Mucosa of rectum (tissue), 2 donors: ENCODE results near the gene CYP2A13.
"Not testable (repeated sequence)": the region's sequence is repeated elsewhere in the genome, so short reads cannot be mapped to it uniquely, and the experiment has no call there.

Experiments used
- H3K27ac ChIP-seq, 2 donors: one replicate each; pipeline ENCODE4 v1.7.0; 2013; ENCODE audit warnings: inconsistent platforms in 2 of 2, low read depth in 2 of 2, low read length in 2 of 2
- H3K27me3 ChIP-seq, 2 donors: one replicate each; pipeline ENCODE4 v1.7.0; 2013; ENCODE audit warnings: low read length in 2 of 2; ENCODE audit not compliant: control insufficient read depth in 2 of 2, insufficient read depth in 2 of 2
- H3K36me3 ChIP-seq, 2 donors: one replicate each; pipeline ENCODE4 v1.7.0; 2013; ENCODE audit warnings: low read length in 2 of 2; ENCODE audit not compliant: control insufficient read depth in 2 of 2, insufficient read depth in 2 of 2
- H3K4me1 ChIP-seq, 2 donors: one replicate each; pipeline ENCODE4 v1.7.0; 2013; ENCODE audit warnings: low read length in 2 of 2, mild to moderate bottlenecking in 1 of 2; ENCODE audit not compliant: control insufficient read depth in 2 of 2, insufficient read depth in 2 of 2
- H3K4me3 ChIP-seq, 2 donors: one replicate each; pipeline ENCODE4 v1.7.0; 2013; ENCODE audit warnings: low read length in 2 of 2
- H3K9ac ChIP-seq, 2 donors: one replicate each; pipeline ENCODE4 v1.7.0; 2013; ENCODE audit warnings: low read length in 2 of 2, low read depth in 1 of 2, mild to moderate bottlenecking in 1 of 2
- H3K9me3 ChIP-seq, 2 donors: one replicate each; pipeline ENCODE4 v1.7.0; 2013; ENCODE audit warnings: low read length in 2 of 2; ENCODE audit not compliant: control insufficient read depth in 2 of 2
- donor health status: healthy.
- donor health status: Normal muscosa, but diverticular disease.

CYP2A13 gene

DNA sequence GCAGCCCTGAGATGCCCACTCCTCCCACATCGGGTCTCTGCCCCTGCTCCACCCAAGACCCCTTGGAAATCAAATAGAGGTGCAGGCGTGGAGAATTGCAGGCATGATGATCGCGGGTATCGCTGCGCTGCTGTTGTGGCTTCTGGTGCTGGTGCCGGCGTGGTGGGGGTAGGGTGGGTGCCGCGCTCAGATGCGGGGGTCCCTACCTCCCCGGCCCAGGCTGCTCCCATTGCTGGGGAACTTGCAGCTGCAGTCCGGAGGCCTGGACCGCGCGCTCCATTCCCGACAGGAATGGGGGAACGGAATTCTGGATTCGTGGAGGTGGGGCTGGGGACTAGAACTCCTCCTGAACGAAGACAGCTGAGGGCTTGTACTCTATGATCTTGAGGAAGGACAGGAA lies 46.4 kb downstream of the CYP2A13 start:
- Histone ChIP-seq H3K4me3 (no peak overlapping the region), H3K9ac (no peak overlapping the region), H3K36me3 (no peaks in the 10 kb centered on the region), H3K27ac (no peak overlapping the region), H3K27me3 (no peaks in the 10 kb centered on the region), H3K4me1 (no peaks in the 10 kb centered on the region), H3K9me3 (no peaks in the 10 kb centered on the region)

DNA sequence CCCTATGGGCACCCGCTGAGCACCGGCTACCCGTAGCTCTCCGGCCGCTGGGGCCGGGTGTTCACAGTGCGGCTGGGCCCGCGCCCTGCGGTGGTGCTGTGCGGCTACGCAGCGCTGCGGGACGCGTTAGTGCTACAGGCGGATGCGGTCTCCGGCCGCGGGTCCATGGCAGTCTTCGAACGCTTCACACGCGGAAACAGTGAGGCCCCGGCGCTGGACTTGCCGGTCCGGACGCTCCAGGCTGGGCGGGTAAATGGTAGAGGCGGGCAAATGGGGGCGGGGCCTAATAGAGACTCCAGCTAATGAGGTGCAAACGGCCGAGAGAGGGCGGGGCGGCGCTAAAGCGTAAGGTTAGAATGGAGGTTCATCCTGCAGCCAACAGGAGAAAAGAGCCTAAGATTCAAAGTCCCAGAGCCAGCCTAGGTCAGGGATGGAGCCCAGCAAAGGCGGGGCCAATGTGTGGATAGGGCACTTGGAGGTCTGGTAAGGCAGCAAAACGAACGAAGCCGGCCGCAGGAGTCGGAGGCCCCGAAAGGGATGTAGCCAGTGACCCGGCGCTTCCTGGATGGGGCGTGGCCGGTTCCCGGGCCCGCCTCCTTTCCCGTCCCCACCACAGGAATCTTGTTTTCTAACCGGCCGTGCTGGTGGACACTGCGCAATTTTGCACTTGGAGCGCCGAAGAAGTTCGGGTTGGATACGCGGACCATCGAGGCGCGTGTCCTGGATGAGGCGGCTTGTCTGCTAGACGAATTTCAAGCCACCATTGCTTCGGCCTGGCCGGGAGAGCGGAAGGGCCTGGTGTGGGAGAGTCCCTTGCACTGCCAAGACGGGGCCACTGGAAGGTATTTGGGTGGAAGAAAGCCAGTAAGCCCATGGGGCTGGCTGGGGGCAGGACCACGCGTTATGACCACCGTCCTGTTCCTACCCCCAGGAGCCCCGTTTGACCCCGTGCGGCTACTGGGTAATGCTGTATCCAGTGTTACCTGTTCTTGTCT lies 47.4 kb downstream of the CYP2A13 start:
- H3K27ac ChIP-seq, H3K9me3 ChIP-seq, H3K4me1 ChIP-seq, H3K9ac ChIP-seq, H3K36me3 ChIP-seq, H3K27me3 ChIP-seq: not testable (repeated sequence)
- H3K4me3 ChIP-seq = peak overlapping the region; percentile 55 to 60

DNA sequence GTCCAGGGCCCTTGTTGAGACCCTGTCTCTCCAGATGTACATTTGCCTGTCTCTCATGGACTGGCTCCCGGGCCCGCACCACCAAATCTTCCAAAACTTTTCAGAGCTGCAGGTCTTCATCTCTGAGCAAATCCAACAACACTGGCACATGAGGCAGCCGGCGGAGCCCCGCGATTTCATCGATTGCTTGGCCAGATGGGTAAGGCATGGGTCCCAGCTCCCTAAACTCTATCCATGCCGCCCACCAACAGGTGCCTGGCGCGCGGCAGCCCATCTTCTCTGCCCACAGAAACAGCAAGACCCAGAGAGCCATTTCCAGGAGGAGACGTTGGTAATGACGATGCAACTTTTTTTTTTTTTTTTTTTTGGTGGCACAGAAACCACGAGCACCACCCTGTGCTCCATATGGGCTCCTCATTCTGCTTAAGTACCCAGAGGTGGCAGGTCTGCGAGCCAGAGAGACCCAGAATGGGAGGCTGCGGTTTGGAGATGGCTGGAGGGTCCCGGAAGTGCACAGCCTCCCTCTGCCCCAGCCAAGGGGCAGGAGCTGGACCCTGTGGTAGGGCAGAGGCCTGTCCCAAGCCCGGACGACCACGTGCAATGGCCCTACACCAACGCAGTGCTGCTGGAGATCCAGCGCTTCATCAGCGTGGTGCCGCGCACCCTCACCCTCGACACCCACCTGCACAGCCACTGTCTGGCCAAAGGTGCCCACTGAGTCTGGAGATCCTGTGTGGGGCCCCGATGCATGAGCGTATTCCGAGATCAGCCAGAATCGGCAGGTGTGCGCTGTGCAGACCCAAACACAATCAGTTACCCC lies 48.6 kb downstream of the CYP2A13 start:
- no peak overlapping the region for H3K4me3 ChIP-seq
- no peak overlapping the region for H3K27ac ChIP-seq
- no peak overlapping the region for H3K9ac ChIP-seq
- no peaks in the 10 kb centered on the region for H3K27me3 ChIP-seq
- no peaks in the 10 kb centered on the region for H3K36me3 ChIP-seq
- H3K9me3 ChIP-seq = no peaks in the 10 kb centered on the region
- H3K4me1 ChIP-seq = peaks cover 0 to 4% of the 10 kb centered on the region in 2 donors

DNA sequence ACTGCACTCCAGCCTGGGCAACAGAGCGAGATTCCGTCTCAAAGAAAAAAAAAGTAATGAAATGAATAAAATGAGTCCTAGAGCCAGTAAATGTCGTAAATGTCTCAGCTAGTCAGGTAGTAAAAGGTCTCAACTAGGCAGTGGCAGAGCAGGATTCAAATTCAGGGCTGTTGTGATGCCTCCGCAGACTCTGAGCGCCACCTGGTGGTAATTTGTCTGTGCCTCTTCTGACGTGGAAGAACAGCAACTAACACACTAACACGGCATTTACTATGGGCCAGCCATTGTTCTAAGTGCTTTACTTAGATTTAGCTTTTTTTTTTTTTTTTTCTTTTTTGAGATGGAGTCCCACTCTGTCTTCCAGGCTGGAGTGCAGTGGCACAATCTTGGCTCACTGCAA lies 56.2 kb downstream of the CYP2A13 start:
- Histone ChIP-seq H3K9ac (no peak overlapping the region), H3K4me3 (no peak overlapping the region), H3K4me1 (peaks cover 0 to 4% of the 10 kb centered on the region in 2 donors)

More for the DNA sequence above, 56.2 kb downstream of the CYP2A13 start:
- Histone ChIP-seq H3K27me3 (no peaks in the 10 kb centered on the region), H3K36me3 (no peaks in the 10 kb centered on the region), H3K27ac (no peak overlapping the region), H3K9me3 (no peaks in the 10 kb centered on the region)
